ENCODE measurements around the gene RPL27A. TPM values are rescaled to one million over a fixed set of nuclear protein-coding genes. Genes with fewer than 3 reads are reported as not detected.

Gene RPL27A
- total RNA-seq, 1 experiment from 2014 or later, result 560 TPM

DNA sequence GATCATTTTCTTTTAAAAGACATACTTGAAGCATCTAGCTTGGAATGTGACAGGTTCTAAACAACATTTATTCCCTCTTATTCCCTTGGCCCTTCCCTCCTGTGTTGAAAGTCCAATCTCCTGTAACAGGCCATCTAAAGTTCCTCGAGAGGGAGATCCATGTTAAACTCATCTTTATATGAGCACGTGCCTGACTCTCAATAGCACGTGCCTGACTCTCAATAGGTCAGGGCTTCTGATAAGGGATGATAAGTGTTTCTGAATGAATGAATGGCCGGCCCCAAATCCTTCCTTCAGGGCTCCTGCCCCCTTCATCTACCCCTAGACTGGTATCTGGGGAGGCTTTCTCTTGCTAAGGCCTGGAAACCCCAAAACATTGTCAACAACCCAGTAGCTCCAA lies 27.2 kb downstream of the RPL27A start:
- no peaks in the 10 kb centered on the region for H3K79me2 ChIP-seq (ENCODE audit: low read depth)
- H3K9me2 ChIP-seq (ENCODE audit: insufficient read depth), result no peaks in the 10 kb centered on the region
- H3K27ac ChIP-seq, result no peak overlapping the region
- ChIA-PET POLR2A (ENCODE audit: unreplicated experiment) (no interaction called here), CTCF (no interaction called here)
- no peaks in the 10 kb centered on the region for H3F3A ChIP-seq (ENCODE audit: insufficient read depth, low read depth)
- H3K4me1 ChIP-seq (replicated peaks; ENCODE audit: insufficient read depth), result no peaks in the 10 kb centered on the region
- TF ChIP-seq, protein P1, sequence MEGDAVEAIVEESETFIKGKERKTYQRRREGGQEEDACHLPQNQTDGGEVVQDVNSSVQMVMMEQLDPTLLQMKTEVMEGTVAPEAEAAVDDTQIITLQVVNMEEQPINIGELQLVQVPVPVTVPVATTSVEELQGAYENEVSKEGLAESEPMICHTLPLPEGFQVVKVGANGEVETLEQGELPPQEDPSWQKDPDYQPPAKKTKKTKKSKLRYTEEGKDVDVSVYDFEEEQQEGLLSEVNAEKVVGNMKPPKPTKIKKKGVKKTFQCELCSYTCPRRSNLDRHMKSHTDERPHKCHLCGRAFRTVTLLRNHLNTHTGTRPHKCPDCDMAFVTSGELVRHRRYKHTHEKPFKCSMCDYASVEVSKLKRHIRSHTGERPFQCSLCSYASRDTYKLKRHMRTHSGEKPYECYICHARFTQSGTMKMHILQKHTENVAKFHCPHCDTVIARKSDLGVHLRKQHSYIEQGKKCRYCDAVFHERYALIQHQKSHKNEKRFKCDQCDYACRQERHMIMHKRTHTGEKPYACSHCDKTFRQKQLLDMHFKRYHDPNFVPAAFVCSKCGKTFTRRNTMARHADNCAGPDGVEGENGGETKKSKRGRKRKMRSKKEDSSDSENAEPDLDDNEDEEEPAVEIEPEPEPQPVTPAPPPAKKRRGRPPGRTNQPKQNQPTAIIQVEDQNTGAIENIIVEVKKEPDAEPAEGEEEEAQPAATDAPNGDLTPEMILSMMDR (conservative IDR thresholded peaks at IDR 0.05), result no peak
- no peak for TF ChIP-seq EZH2 (IDR thresholded peaks at IDR 0.05; ENCODE audit: low read depth)
- no peaks in the 10 kb centered on the region for H4K20me1 ChIP-seq (ENCODE audit: insufficient read depth)
- H3K4me3 ChIP-seq, result no peak overlapping the region
- no TSS peak for BruUV-seq (replicated peaks)
- no peak for DNase-seq
- no peaks in the 10 kb centered on the region for H3K27me3 ChIP-seq (ENCODE audit: insufficient read depth, low read depth)
- no peaks in the 10 kb centered on the region for H3K36me3 ChIP-seq (ENCODE audit: low read depth)
- no peak overlapping the region for H3K4me2 ChIP-seq
- H3K9me3 ChIP-seq (ENCODE audit: insufficient read depth, low read depth), result no peaks in the 10 kb centered on the region
- intact Hi-C loops (cut with micrococcal nuclease; ENCODE audit: unreplicated experiment), result no loop called here
- H2AFZ ChIP-seq, result no peak overlapping the region

DNA sequence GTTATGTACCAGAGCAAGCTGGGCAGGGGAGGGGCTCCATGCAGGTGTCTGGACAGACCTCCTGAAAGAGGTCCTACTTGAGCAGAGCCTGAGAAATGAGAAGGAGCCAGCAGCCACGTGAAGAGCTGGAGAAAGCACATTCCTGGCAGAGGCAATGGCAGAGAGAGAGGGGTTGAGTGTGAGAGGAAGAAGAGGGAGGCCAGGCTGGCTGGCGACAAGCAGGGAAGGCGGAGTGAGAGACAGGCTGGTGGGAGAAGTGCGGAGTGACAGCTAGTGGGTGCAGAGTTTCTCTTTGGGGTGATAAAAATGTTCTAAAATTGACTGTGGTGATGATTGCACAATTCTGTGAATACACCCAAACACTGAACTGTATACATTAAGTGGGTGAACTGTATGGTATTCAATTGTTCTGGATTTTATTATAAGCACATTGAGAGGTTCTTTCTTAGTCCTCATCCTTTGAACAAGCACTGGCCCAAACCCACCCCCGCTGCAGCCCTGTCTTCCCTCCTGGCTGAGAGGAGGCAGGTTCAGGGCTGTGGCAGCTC lies 29.4 kb downstream of the RPL27A start:
- DNase-seq, result no peak
- no peaks in the 10 kb centered on the region for H3K27me3 ChIP-seq (ENCODE audit: insufficient read depth, low read depth)
- H3K9me3 ChIP-seq (ENCODE audit: insufficient read depth, low read depth), result no peaks in the 10 kb centered on the region
- no peak for TF ChIP-seq EZH2 (IDR thresholded peaks at IDR 0.05; ENCODE audit: low read depth)
- TF ChIP-seq, protein P1 (conservative IDR thresholded peaks at IDR 0.05), result no peak
- H3K4me3 ChIP-seq, result no peak overlapping the region
- no peaks in the 10 kb centered on the region; the same call in 1 of the 2 replicates for H3F3A ChIP-seq (ENCODE audit: insufficient read depth, low read depth)
- intact Hi-C loops (cut with micrococcal nuclease; ENCODE audit: unreplicated experiment), result no loop called here
- H3K9me2 ChIP-seq (ENCODE audit: insufficient read depth), result no peaks in the 10 kb centered on the region
- CTCF ChIA-PET, result no interaction called here
- peaks cover 6% of the 10 kb centered on the region for H3K4me1 ChIP-seq (replicated peaks; ENCODE audit: insufficient read depth)
- POLR2A ChIA-PET (ENCODE audit: unreplicated experiment), result interaction anchor here (0.6 kb wide), 1 partner anchor 24 kb away, joined by 3 read pairs; no protein-coding TSS in a partner anchor
- no peaks in the 10 kb centered on the region for H3K79me2 ChIP-seq (ENCODE audit: low read depth)
- H3K27ac ChIP-seq, result no peak overlapping the region
- H3K36me3 ChIP-seq (ENCODE audit: low read depth), result no peaks in the 10 kb centered on the region
- no peaks in the 10 kb centered on the region for H4K20me1 ChIP-seq (ENCODE audit: insufficient read depth)
- H2AFZ ChIP-seq, result no peak overlapping the region
- H3K4me2 ChIP-seq, result no peak overlapping the region
- no TSS peak for BruUV-seq (replicated peaks)

DNA sequence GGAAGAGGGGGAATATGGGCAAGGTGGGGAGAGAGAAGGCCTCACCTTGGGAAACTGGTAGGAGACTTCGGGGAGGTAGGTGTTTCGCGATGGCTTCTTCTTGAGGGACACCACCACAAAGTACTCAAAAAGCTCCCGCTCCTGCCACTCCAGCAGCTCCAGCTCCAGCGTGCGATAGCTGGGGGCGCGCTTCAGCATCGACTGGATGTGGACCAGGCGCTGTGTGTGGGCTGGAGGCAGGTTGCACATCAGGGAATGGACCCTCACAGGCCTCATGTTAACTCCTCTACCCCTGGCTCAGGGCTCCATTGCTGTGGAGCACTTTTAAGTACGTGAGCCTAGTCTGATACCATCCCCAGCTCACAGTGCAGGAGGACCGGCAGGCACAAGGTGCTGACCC lies 29.9 kb downstream of the RPL27A start:
- H3K27me3 ChIP-seq (ENCODE audit: insufficient read depth, low read depth), result no peaks in the 10 kb centered on the region
- POLR2A ChIA-PET (ENCODE audit: unreplicated experiment), result no interaction called here
- BruUV-seq (replicated peaks), result no TSS peak
- H2AFZ ChIP-seq, result no peak overlapping the region
- no peak overlapping the region for H3K4me2 ChIP-seq
- no peak overlapping the region for H3K27ac ChIP-seq
- no peak overlapping the region for H3K4me3 ChIP-seq
- no peak for DNase-seq
- no peaks in the 10 kb centered on the region for H3K9me3 ChIP-seq (ENCODE audit: insufficient read depth, low read depth)
- H3K36me3 ChIP-seq (ENCODE audit: low read depth), result no peaks in the 10 kb centered on the region
- H4K20me1 ChIP-seq (ENCODE audit: insufficient read depth), result no peaks in the 10 kb centered on the region
- CTCF ChIA-PET, result no interaction called here
- peaks cover 12% of the 10 kb centered on the region for H3K4me1 ChIP-seq (replicated peaks; ENCODE audit: insufficient read depth)
- H3F3A ChIP-seq (ENCODE audit: insufficient read depth, low read depth), result peaks cover 5% of the 10 kb centered on the region; the same call in 1 of the 2 replicates
- no peaks in the 10 kb centered on the region for H3K79me2 ChIP-seq (ENCODE audit: low read depth)
- TF ChIP-seq, protein P1 (conservative IDR thresholded peaks at IDR 0.05), result no peak
- H3K9me2 ChIP-seq (ENCODE audit: insufficient read depth), result no peaks in the 10 kb centered on the region
- intact Hi-C loops (cut with micrococcal nuclease; ENCODE audit: unreplicated experiment), result no loop called here
